ENCODE results near the gene SSH2. TPM values are rescaled to one million over a fixed set of nuclear protein-coding genes. Genes with fewer than 3 reads are reported as not detected.
"Not testable (repeated sequence)": the region's sequence is repeated elsewhere in the genome, so short reads cannot be mapped to it uniquely, and the experiment has no call there.

SSH2 gene
- total RNA-seq, 1 donor from 2014 or later: 10.7 TPM

DNA sequence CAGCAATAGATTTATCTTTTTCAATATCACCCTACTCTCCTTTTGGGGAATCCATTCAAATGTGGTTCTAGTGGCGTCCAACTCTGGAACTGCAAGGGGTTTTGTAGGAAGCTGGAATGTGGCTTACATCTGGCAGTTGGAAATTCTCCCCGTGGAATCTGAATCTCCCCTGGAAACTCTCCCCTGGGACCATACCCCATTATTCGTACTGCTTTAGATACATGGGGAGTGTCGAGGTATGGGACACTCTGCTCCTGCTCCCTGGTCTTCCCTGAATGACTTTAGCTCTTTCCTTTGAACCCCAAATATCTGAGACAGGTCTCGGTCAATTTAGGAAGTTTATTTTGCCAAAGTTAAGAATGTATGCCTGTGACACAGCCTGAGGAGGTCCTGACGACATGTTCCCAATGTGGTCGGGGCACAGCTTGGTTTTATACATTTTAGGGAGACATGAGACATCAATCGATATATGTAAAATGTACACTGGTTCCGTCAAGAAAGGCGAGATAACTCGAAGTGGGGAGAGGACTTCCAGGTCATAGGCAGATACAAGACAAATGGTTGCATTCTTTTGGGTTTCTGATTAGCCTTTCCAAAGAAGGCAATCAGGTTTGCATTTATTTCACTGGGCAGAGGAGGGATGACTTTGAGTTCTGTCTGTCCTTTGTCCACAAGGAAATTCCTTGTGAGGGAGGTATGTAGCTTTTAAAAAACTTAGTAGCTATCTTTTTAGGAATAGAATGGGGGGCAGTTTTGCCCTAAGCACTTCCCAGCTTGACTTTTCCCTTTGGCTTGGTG is 218.2 kb downstream of the SSH2 start:
- DNase-seq (ENCODE audit: low read depth in 2 of 2): no peak

DNA sequence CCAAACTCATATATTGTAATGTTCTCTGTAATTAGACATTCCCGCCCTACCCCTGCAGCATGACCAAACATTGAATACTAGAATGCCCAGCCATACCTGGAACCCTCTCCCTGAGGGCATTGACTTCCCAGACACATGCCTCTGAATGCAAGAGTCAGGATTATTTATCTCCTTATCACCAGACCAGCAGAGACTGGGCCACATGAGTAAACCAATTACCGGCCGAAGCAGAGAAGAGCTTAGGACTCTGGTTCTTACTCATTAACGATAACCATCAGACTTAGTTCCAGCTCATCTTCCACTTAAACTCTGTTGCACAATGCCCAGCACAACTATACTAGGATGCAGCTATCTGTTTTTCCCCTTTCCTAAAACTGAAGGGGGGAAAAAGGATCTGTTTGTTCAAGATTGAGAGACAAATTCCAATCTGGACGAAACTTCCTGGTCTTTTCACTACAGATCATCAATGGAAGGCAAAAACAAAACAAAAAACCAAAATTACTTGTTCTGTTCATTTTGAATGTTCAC is 219.1 kb downstream of the SSH2 start:
- DNase-seq (ENCODE audit: low read depth in 2 of 2): no peak

DNA sequence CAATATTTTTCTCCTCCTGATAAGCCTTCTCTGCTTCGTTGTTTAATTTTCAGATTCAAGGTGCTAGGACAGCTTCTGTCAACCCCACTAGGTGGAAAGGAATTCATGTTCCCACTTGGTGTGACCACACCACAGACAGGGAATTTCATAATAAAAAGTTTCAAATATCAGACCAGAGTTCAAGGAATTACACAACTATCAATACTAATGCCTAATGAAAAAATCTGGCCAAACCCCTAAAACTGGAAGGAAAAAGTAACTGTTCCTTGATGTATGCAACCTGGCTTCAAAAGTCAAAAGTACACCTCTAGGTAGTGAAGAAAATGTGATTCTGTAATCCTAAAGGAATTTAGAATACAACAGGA is 219.5 kb downstream of the SSH2 start:
- no peak for DNase-seq (ENCODE audit: low read depth in 2 of 2)

DNA sequence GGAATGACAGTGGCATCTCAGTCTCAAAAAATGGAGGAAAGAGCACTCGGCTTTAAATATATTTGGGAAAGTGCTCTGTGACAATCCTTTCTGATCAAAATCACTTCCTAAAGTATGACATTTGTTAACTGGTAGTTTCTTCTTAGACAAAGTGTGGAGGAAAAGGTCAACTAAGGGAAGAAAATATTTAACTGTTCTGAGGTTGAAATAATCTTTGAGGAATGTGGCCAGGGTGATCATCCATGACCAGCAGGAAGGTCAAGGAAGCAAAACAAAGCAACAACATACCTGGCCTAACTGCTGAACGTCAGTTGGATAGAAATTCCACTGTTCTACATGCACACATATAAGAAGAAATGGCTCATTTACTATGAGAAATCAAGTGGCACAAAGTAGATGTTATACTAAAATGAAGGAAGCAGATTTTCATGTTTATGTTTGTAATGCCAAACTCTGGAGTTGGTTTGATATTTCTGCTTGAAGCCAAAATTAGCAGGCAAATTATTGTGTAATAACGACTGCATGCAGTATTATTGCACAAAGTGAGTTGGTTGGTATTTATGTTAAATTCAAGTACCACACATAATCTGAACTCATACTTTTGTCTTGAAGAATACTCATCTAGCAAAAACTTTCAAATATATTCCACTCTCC is 220.0 kb downstream of the SSH2 start:
- DNase-seq (ENCODE audit: low read depth in 2 of 2): peak in 1 of 2 donors; percentile 17

DNA sequence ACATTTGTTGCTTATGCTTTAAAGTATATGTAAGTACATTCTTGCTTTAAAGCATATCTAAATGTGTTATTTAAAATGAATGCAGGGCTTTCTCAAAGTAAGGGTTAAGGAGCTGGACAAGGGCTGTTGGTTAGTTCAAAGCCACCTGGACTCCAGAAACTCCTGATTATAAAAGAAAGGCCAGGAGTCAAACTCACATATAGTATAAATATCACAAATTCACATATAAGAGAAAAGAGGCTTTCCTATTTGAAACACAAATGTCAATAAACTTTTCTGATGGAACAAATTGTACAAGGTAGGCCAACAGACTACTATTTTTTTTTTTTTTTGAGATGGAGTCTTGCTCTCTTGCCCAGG is 222.8 kb downstream of the SSH2 start:
- no peak for DNase-seq (ENCODE audit: low read depth in 2 of 2)

DNA sequence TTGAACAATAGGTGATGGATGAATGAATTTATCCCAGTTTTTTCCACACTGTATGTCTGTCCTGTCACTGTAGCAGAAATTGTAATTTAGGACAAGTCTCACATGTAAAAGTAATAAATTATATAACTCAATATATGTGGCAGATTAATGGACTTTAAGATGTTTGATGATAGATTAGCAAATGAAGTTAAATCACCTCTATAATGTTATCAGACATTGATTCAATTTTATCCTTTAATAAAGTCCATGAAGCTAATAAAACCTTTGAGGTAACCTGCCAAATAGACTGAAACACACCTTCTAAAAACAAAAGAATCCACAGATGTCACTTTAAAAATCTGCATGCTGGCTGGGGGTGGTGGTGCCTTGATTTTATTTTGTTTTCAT is 224.0 kb downstream of the SSH2 start:
- DNase-seq (ENCODE audit: low read depth in 2 of 2): no peak

DNA sequence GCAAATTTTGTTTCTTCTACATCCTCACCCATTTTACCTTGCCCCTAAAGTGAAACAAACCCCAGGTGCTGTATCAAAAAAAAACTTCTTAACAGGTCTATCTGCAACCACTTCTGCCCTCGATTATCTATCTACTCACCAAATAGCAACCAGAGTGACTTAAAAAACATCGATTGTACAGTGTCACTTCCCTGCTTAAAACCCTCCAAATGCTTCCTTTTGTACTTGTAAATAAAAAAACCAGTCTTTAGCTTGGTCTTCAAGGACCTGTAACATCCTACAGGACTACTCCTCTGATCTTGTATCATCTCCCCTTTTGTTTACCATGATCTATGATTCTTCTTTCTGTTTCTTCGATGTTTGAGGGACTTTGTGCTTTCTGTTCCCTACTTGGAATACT is 224.6 kb downstream of the SSH2 start:
- no peak for DNase-seq (ENCODE audit: low read depth in 2 of 2)

DNA sequence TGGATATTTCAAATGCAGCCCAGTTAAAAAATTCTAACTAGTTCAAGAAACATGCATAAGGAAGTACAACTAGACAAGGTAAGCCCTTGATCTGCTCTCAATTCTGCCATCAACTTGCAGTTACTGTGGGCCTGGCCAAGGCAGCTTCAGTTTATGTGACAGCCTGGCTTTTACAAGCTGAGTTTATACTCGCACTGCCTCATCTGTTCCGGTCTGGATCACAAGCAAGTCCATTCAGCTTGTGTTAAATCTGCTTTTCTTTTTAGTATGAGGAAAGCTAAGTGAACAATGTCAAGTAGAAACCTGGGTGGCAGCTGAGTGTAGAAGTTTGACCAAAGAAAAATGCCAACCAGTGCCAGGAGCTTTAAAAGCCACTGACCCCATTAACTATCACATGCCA is 230.7 kb downstream of the SSH2 start:
- no peak for DNase-seq (ENCODE audit: low read depth in 2 of 2)

DNA sequence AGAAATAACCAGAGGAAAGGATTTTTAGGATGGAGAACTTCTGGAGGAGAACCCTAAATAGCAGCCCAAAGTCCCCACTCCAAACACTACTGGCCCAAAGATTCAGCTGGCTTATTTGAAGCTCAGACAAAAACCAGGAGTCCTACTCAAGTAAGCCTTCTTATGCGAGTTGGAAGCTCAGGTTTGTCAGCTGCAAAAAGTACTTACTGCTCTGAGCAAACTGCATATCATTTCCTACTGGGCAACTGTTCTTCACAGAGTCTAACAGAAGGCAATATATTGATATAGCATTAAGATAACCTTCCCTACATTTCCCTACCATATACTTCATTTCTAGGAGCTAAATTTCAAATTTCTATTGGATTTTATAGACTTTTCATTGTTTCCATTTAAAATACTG is 231.2 kb downstream of the SSH2 start:
- no peak for DNase-seq (ENCODE audit: low read depth in 2 of 2)

DNA sequence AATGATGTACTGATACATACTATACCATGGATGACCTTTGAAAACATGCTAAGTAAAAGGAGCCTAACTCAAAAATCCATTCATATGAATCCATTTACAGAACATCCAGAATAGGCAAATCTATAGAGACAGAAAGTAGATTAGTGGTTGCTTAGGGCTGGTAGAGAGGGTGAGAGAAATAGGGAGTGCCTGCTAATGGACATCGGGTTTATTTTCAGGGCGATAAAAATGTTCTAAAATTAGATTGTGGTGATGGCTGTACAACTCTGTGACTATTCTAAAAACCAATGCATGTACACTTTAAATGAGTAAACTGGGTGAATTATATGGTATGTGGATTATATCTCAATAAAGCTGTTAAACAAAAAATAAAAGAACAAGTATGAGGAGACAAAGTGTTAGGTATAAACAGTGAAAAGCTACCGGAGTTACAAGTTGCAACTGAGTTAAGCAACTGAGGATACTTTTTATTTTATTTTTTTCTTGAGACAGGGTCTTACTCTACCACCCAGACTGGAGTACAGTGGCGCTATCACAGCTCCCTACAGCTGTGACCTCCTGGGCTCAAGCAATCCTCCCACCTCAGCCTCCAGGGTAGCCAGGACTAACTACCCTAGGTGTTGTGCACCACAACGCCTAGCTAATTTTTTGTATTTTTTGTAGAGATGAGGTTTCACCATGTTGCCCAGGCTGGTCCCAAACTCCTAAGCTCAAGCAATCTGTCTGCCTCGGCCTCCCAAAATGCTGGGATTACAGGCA is 231.8 kb downstream of the SSH2 start:
- no peak for DNase-seq (ENCODE audit: low read depth in 2 of 2)

DNA sequence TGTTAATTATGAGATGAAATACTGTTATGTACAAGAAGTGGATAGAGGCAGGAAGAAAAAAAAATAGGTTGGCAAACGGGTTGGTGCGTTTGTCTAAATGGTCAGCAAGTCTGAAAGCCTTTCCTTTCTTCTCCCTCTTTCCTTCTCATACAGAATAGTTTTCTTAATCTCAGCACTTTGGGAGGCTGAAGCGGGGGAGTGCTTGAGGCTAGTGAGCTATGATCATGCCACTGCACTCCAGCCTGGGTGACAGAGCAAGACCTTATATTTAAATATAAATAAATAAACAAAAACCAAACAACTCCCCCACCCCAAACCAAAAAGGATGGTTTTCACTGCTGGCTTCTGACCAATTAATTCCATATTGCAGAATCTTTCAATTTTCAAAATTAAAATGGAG is 232.7 kb downstream of the SSH2 start:
- no peak for DNase-seq (ENCODE audit: low read depth in 2 of 2)

DNA sequence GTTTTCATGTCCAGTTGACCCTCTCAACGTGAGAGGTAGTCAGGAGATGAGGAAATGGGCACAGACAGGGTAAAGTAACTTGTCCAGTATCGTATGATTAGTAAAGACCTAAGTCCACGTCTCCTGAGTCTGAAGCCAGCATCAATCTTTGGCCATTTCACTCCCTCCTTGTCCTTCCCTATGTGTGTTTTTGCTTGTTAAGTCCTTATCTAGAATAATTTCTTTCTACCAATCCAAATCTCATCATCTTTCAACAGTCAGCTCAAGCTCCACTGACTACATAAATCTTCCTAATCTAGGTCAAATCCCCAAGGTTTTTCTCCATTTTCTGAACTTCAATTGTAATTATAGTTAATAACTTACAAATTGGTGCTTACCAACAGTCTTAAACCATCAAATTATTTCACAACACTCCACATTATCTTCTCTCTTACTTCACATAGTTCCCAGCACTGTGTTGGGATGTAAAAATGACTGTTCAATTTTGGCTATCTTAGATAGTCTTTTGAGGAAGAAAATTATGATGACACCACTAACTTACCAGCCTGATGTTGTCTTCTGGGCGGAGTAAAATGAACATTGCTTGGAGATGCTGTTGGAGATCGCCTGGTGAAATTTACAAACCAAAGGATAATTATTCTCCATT is 235.0 kb downstream of the SSH2 start:
- no peak for DNase-seq (ENCODE audit: low read depth in 2 of 2)

DNA sequence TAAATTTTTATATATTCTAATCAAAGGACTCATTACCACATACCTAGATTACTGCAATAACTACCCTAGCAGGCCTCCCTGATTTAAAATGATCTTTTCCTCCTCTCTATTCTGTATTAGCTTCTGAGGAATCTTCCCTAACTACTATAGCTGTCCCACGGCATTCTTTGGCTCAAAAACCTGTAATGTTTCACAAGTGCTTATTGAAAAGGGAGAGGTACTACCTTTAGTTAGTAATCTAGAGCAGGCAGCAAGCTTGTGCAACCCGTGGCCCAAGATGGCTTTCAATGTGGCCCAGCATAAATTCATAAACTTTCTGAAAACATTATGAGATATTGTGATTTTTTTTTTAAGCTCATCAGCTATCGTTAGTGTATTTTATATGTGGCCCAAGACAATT is 236.3 kb downstream of the SSH2 start:
- DNase-seq (ENCODE audit: low read depth in 2 of 2): no peak

DNA sequence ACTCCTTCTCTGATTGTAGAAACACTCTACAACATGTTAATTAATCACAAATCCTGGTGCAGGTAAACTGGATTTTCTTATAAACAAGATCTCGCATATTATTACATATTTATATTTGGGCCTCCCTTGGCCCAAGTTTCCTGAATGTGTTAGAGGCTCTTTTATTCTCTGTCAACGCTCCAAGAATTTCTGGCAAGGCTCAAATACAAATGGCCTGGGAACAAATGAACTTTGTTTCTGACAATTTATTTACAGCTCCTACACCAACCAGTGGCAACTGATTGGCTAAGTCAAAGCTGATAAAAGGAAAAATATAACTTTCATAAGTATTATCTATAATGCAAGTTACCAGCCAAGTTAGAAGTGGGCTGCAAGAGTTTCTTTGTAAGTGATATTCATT is 242.4 kb downstream of the SSH2 start:
- peak in 1 of 2 donors; percentile 63 for DNase-seq (ENCODE audit: low read depth in 2 of 2)

DNA sequence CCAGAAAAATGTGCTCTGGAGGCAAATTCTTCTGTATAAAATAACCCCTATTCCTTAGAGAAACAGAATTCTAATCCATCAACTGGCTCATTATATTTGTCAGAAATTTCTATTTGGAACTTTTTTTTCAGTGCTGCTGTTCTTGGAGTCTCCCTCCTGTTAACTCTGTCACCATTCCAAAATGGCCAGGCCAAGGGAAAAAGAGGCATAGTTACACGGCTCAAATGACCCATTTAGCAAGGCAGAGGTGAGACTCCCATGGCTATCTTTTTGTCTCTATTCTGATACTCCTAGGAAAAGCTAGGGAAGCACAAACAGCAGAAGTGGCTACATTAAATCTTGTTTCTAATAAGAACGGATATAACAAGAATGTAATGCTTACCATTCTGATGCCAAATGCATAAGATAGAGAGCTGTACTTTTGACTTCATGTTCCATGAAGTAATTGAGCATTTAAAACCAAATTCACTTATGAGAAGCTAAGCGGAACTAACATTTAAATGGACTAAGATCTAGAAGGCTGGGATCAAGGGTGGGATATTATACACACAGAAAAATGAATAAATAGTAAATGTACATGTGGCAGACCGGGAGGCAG is 242.9 kb downstream of the SSH2 start:
- peak in 1 of 2 donors; percentile 40 for DNase-seq (ENCODE audit: low read depth in 2 of 2)

DNA sequence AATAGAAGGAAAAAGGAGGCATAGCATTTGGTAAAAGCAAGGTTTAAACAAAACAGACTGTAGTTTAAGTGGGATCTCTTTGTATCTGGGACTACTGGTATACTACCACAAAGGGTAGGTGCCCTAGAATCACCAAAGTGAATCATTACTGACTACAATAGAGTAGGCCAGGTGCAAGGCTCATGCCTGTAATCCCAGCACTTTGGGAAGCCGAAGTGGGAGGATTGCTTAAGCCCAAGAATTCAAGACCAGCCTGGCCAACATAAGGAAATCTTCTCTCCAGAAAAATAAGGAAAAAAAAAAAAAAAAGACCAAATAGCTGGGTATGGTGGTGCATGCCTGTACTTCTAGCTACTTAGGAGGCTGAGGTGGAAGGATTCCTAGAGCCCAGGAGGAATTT is 246.5 kb downstream of the SSH2 start:
- peak in 1 of 2 donors; percentile 54 for DNase-seq (ENCODE audit: low read depth in 2 of 2)

DNA sequence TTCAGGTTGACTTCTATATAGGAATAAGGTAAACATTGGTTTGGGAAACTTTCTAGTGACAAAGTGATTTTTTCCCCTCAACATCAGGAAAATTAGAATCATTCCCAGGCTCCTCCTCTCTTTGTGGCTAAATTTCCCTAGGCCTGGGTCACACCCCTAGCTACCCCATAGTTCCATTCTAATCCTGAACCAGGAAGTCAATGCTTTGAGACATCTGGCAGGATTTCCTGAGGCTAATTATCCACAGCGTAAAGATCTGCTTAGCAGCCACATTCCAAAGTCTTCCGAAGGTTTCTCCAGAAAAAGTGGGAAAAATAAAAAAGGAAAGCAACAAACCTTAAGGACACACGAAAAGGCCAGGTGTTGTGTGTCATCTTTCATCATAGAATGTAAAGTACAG is 247.0 kb downstream of the SSH2 start:
- peak; percentile 54 to 91 for DNase-seq (ENCODE audit: low read depth in 2 of 2)

DNA sequence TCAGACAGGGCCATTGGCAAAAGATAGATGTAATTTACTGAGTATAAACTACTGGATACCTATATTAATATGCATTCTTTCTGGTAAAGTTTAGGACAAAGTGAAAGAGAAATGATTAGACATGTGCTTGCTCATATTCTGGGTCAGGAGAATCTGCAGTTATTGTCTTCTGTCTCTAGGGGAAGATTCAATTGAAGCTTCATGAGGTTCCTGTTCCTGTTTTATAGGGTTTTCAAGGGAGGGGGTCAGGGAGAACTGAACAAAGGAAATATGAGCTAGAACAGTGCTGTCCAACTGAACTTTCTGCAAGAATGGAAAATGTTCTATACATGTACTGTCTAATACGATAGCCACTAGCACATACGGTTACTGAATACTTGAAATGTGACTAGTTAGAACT is 248.0 kb downstream of the SSH2 start:
- DNase-seq (ENCODE audit: low read depth in 2 of 2): peak; percentile 24 to 56

DNA sequence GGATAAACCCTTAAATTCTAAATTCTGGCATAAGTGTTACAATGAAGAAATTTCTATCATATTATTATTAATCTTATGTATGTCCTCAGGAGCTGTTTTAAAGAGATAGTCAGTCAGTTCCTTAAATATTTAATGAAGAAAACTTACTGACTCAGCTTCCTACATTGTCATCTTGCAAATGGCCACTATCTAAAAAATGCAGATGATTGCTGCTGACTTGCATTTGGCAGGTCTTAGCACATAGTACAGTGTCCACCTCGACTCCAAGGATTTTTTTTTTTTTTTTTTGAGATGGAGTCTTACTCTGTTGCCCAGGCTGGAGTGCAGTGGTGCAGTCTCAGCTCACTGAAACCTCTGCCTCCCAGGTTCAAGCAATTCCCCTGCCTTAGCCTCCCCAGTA is 252.2 kb downstream of the SSH2 start:
- DNase-seq (ENCODE audit: low read depth in 2 of 2): no peak

DNA sequence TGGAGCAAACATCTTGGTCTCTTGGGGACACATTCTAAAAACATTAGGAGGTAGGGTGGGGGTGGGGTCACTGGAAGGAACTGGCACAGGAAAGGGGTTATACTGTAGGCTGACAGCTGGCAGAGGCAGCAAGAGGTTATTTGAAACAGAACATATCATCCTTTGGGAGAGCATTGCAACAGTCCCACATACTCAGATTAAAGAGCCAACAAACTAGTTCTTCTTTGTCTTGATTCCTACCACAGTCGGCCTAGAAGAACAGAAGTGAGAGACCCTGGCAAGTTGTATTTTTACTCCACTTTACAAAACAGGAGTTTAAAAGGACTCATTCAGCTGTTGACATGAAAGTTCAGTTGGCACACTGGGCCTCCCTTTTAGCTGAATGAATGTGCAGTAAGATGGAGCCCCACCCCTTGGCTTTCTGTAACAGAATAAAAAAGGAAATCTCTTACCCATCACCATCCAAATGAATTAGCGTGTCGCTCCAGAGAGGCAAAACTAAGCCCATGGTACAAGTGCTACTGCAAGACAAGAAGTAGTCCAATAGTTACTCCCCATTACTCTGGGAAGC is 252.7 kb downstream of the SSH2 start:
- no peak for DNase-seq (ENCODE audit: low read depth in 2 of 2)

DNA sequence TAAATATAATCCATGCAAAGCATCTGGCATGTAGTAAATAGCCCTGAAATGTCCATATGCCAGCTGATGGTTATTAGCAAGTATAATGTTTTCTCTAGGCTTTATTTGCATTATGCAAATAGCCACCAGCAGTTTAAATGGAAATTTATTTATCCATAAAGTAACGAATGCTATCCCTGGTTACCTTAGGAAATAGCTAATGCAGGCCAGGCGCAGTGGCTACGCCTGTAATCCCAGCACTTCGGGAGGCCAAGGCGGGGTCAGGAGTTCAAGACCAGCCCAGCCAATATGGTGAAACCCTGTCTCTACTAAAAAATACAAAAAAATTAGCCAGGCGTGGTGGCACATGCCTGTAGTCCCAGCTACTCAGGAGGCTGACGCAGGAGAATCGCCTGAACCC is 254.1 kb downstream of the SSH2 start:
- not testable (repeated sequence) for DNase-seq (ENCODE audit: low read depth in 2 of 2)
